Measurements from ENCODE around the gene ST3GAL5. TPM values are rescaled to one million over a fixed set of nuclear protein-coding genes. Genes with fewer than 3 reads are reported as not detected.

The ST3GAL5 gene
- total RNA-seq, 1 donor, result 17.4 TPM

- TF ChIP-seq, protein P1, sequence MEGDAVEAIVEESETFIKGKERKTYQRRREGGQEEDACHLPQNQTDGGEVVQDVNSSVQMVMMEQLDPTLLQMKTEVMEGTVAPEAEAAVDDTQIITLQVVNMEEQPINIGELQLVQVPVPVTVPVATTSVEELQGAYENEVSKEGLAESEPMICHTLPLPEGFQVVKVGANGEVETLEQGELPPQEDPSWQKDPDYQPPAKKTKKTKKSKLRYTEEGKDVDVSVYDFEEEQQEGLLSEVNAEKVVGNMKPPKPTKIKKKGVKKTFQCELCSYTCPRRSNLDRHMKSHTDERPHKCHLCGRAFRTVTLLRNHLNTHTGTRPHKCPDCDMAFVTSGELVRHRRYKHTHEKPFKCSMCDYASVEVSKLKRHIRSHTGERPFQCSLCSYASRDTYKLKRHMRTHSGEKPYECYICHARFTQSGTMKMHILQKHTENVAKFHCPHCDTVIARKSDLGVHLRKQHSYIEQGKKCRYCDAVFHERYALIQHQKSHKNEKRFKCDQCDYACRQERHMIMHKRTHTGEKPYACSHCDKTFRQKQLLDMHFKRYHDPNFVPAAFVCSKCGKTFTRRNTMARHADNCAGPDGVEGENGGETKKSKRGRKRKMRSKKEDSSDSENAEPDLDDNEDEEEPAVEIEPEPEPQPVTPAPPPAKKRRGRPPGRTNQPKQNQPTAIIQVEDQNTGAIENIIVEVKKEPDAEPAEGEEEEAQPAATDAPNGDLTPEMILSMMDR (IDR thresholded peaks at IDR 0.05; ENCODE audit: extremely low read depth, low read depth, low read length), result no peak
- Histone ChIP-seq H2AFZ (ENCODE audit: low read length) (no peak overlapping the region), H3K4me2 (ENCODE audit: insufficient read depth, low read length) (no peak overlapping the region), H3K4me1 (ENCODE audit: insufficient read depth, low read length) (peaks cover 26% of the 10 kb centered on the region), H3K79me2 (ENCODE audit: insufficient read depth, low read length) (no peaks in the 10 kb centered on the region), H3K9me3 (ENCODE audit: low read depth, low read length) (no peaks in the 10 kb centered on the region), H3K27me3 (ENCODE audit: insufficient read depth, low read length) (no peaks in the 10 kb centered on the region), H3K4me3 (ENCODE audit: insufficient read depth, low read length) (no peak overlapping the region), H3K27ac (ENCODE audit: low read depth, low read length) (no peak overlapping the region), H3K36me3 (ENCODE audit: insufficient read depth, low read length) (no peaks in the 10 kb centered on the region), H4K20me1 (ENCODE audit: insufficient read depth, low read length) (no peaks in the 10 kb centered on the region)
- DNase-seq (ENCODE audit: insufficient read length, low spot score, missing footprints), result no peak
Measured at GRCh38 chr2:85903849-85904248, 15.1 kb upstream of the ST3GAL5 start.

- Histone ChIP-seq H3K27ac (ENCODE audit: low read depth, low read length) (no peak overlapping the region), H4K20me1 (ENCODE audit: insufficient read depth, low read length) (no peaks in the 10 kb centered on the region), H3K4me3 (ENCODE audit: insufficient read depth, low read length) (no peak overlapping the region), H3K9me3 (ENCODE audit: low read depth, low read length) (no peaks in the 10 kb centered on the region), H3K4me2 (ENCODE audit: insufficient read depth, low read length) (no peak overlapping the region), H3K27me3 (ENCODE audit: insufficient read depth, low read length) (no peaks in the 10 kb centered on the region), H3K79me2 (ENCODE audit: insufficient read depth, low read length) (no peaks in the 10 kb centered on the region), H3K36me3 (ENCODE audit: insufficient read depth, low read length) (no peaks in the 10 kb centered on the region), H3K4me1 (ENCODE audit: insufficient read depth, low read length) (peaks cover 19% of the 10 kb centered on the region), H2AFZ (ENCODE audit: low read length) (no peak overlapping the region)
- peak; percentile 87 for DNase-seq (ENCODE audit: insufficient read length, low spot score, missing footprints)
- TF ChIP-seq, protein P1 (IDR thresholded peaks at IDR 0.05; ENCODE audit: extremely low read depth, low read depth, low read length), result no peak
Measured at GRCh38 chr2:85902496-85902895, 13.7 kb upstream of the ST3GAL5 start.

DNA sequence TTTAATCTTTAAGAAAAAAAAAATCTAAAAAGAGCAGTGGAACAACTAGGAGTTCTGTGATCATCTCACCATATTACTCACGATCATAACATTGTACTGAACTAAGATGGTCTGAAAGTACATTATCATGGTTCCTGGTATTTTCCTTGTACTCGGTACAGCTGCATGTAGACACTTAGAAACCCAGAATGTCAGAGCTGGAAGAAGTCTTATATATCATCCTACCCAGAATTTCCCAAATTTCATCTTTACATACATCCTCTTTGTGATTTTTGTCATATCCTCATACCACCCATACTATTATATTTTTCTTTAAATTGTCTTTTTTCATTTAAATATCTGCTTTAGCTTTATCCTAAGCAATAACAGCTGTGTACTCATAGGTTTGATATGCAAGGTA lies 12.4 kb upstream of the ST3GAL5 start:
- Histone ChIP-seq H3K9me3 (ENCODE audit: low read depth, low read length) (no peaks in the 10 kb centered on the region), H4K20me1 (ENCODE audit: insufficient read depth, low read length) (no peaks in the 10 kb centered on the region), H3K4me3 (ENCODE audit: insufficient read depth, low read length) (no peak overlapping the region), H3K36me3 (ENCODE audit: insufficient read depth, low read length) (no peaks in the 10 kb centered on the region), H3K4me2 (ENCODE audit: insufficient read depth, low read length) (no peak overlapping the region), H2AFZ (ENCODE audit: low read length) (no peak overlapping the region), H3K27ac (ENCODE audit: low read depth, low read length) (no peak overlapping the region), H3K79me2 (ENCODE audit: insufficient read depth, low read length) (no peaks in the 10 kb centered on the region), H3K27me3 (ENCODE audit: insufficient read depth, low read length) (no peaks in the 10 kb centered on the region), H3K4me1 (ENCODE audit: insufficient read depth, low read length) (peaks cover 15% of the 10 kb centered on the region)
- TF ChIP-seq, protein P1 (IDR thresholded peaks at IDR 0.05; ENCODE audit: extremely low read depth, low read depth, low read length), result no peak
- DNase-seq (ENCODE audit: insufficient read length, low spot score, missing footprints), result peak; percentile 50

DNA sequence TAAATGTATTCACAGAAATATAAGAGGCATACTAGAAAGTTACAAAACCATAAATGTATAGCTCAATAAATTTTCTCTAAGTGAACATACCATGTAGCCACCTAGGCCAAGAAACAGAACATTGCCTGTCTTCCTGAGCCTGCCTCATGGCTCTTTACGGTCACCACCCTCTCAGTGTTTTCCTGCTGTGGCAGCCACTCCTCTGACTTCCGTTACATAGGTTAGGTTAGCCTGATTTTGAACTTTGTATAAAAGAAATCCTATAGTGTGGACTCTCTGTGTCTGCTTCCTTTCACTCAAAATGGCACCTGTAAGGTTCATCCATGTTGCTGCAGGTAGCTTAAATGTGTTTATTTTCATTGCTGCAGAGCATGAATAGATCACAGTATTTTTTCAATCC lies 11.6 kb upstream of the ST3GAL5 start:
- Histone ChIP-seq H3K4me1 (ENCODE audit: insufficient read depth, low read length) (peaks cover 10% of the 10 kb centered on the region), H3K27ac (ENCODE audit: low read depth, low read length) (no peak overlapping the region), H4K20me1 (ENCODE audit: insufficient read depth, low read length) (no peaks in the 10 kb centered on the region), H3K27me3 (ENCODE audit: insufficient read depth, low read length) (no peaks in the 10 kb centered on the region), H3K79me2 (ENCODE audit: insufficient read depth, low read length) (no peaks in the 10 kb centered on the region), H3K4me3 (ENCODE audit: insufficient read depth, low read length) (no peak overlapping the region), H2AFZ (ENCODE audit: low read length) (no peak overlapping the region), H3K4me2 (ENCODE audit: insufficient read depth, low read length) (no peak overlapping the region), H3K9me3 (ENCODE audit: low read depth, low read length) (no peaks in the 10 kb centered on the region), H3K36me3 (ENCODE audit: insufficient read depth, low read length) (no peaks in the 10 kb centered on the region)
- TF ChIP-seq, protein P1 (IDR thresholded peaks at IDR 0.05; ENCODE audit: extremely low read depth, low read depth, low read length), result no peak
- DNase-seq (ENCODE audit: insufficient read length, low spot score, missing footprints), result no peak
